ENCODE measurements around the gene TRIM40.

Gene TRIM40

DNA sequence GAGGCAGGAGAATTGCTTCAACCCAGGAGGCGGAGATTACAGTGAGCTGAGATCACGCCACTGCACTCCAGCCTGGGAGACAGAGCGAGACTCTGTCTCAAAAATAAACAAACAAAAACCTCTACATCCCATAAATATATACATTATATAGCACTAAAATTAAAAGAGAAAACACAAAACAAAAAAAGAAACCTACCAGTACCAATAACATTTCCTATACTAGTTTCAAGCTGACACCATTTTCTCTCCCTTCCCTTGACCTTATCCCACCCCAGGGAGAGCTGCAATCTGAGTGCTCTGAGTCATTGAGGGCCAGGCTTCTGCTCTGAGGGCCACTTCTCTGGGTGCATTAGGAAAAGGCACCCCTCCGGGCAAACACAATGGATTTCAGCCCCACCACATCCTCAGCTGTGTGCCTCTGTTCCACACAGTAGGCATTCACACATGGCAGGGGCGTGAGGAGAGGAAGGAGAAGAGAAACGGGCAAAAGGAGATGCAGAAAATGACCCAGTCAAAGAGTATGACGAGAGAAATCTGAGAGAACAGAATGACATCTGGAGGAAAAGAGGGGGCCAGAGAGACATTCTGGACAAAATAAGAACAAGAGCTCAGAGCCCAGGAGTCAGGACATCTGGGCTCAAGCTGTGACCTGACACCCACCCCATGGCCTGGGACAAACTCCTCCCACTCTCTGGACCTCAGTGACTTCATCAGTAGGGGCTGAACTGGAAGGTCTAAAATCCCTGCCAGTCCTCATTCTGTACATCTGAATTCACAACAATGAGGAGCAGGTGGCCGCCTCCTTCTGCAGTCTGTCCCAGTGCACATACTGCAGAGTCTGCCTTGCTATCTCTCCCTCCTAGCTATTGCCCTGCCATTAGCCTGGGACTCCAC lies 59.1 kb downstream of the TRIM40 start:
- Histone ChIP-seq H3K4me1 (ENCODE audit: insufficient read depth, low read length) (no peaks in the 10 kb centered on the region), H3K27ac (ENCODE audit: low read depth, low read length) (no peak overlapping the region), H3K9me3 (ENCODE audit: insufficient read depth, low read depth, low read length) (no peaks in the 10 kb centered on the region), H3K9ac (ENCODE audit: low read depth, low read length) (no peak overlapping the region), H3K36me3 (ENCODE audit: insufficient read depth, low read length) (peaks cover 66% of the 10 kb centered on the region), H3K4me3 (ENCODE audit: low read length) (no peak overlapping the region), H3K27me3 (ENCODE audit: insufficient read depth, low read length) (no peaks in the 10 kb centered on the region)
- WGBS: 89% methylated on average over 8 of the region's 8 CpGs

DNA sequence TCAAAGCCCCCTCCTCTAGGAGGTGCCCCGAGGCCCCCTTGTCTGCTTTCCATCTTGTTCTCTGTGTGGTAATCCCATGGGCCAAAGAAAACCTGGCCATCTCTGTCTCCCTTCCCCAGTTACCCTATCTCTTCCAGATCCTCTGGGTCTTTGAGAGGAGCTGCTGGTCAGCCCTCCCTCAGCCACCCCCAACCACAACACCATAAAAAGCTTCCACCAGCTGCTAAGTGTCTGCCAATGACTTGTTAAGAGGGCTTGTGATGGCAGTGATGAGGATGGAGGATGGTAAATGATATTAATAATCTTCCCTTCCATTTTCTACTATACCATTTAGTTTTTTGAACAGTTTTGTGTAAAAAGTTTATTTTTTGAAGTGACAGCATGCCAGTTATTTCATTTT lies 60.0 kb downstream of the TRIM40 start:
- Histone ChIP-seq H3K27ac (ENCODE audit: low read depth, low read length) (no peak overlapping the region), H3K9me3 (ENCODE audit: insufficient read depth, low read depth, low read length) (no peaks in the 10 kb centered on the region), H3K4me1 (ENCODE audit: insufficient read depth, low read length) (no peaks in the 10 kb centered on the region), H3K36me3 (ENCODE audit: insufficient read depth, low read length) (peaks cover 65% of the 10 kb centered on the region), H3K27me3 (ENCODE audit: insufficient read depth, low read length) (no peaks in the 10 kb centered on the region), H3K9ac (ENCODE audit: low read depth, low read length) (no peak overlapping the region), H3K4me3 (ENCODE audit: low read length) (no peak overlapping the region)
- WGBS: 89% methylated on average over 1 of the region's 1 CpG

DNA sequence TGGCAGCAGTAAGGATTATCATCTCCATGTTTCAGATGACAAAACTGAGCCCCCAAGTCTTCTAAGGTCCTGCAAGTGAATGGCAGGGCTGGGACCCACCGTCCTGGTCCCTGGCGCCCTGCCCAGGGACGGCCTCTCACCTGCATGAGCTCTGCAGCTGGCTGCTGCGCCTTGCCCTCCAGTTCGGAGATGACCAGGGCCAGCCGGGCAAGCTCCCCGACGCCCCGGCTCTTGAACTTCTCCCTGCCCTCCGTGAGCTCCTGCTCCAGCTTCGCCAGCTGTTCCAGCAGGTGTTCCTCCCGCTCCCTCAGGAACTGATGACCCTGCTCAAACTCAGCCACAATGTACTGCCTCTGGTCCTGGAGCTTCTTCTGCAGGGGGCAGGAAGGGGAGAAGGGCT lies 60.4 kb downstream of the TRIM40 start:
- Histone ChIP-seq H3K36me3 (ENCODE audit: insufficient read depth, low read length) (peaks cover 66% of the 10 kb centered on the region), H3K9me3 (ENCODE audit: insufficient read depth, low read depth, low read length) (no peaks in the 10 kb centered on the region)

More for the DNA sequence above, 60.4 kb downstream of the TRIM40 start:
- Histone ChIP-seq H3K4me1 (ENCODE audit: insufficient read depth, low read length) (no peaks in the 10 kb centered on the region), H3K4me3 (ENCODE audit: low read length) (no peak overlapping the region), H3K27ac (ENCODE audit: low read depth, low read length) (no peak overlapping the region), H3K9ac (ENCODE audit: low read depth, low read length) (no peak overlapping the region), H3K27me3 (ENCODE audit: insufficient read depth, low read length) (no peaks in the 10 kb centered on the region)
- 96% methylated on average over 12 of the region's 12 CpGs for whole genome bisulfite sequencing

Measured in HUES64 (cell line).